ENCODE results near the gene SGCD.

- no peak for TF ChIP-seq CTCF (IDR thresholded peaks at IDR 0.05 in 2 of 3, conservative IDR thresholded peaks at IDR 0.05 in 1 of 3; ENCODE audit: insufficient read depth in 2 of 3, low read depth in 1 of 3, low read length in 3 of 3)
- TF ChIP-seq CUX1 (CRISPR knock-in tag; IDR thresholded peaks at IDR 0.05): no peak
- TF ChIP-seq ARID4B (CRISPR knock-in tag; IDR thresholded peaks at IDR 0.05): no peak
- TF ChIP-seq YY1 (IDR thresholded peaks at IDR 0.05; ENCODE audit: borderline replicate concordance in 1 of 3, control insufficient read depth in 1 of 3, extremely low read depth in 1 of 3, insufficient read depth in 3 of 3, insufficient read length in 1 of 3, insufficient replicate concordance in 2 of 3, low read depth in 1 of 3, low read length in 2 of 3): no peak
- TF ChIP-seq JUN (IDR thresholded peaks at IDR 0.05; ENCODE audit: borderline replicate concordance, low read depth, low read length): no peak
- TF ChIP-seq JUN (CRISPR knock-in tag; IDR thresholded peaks at IDR 0.05; ENCODE audit: borderline replicate concordance): no peak
- no peak for TF ChIP-seq ZBTB12 (CRISPR knock-in tag; IDR thresholded peaks at IDR 0.05)
- no peak for TF ChIP-seq TAF1 (IDR thresholded peaks at IDR 0.05; ENCODE audit: control insufficient read depth, extremely low read depth, insufficient read depth, low read length, severe bottlenecking)
- TF ChIP-seq NFYB (IDR thresholded peaks at IDR 0.05; ENCODE audit: extremely low read depth, insufficient read length): no peak
- no peak for TF ChIP-seq ZC3H11A (IDR thresholded peaks at IDR 0.05; ENCODE audit: low read depth, low read length)
- TF ChIP-seq RBBP5 (IDR thresholded peaks at IDR 0.05; ENCODE audit: borderline replicate concordance, insufficient read depth, low read length, poor library complexity, severe bottlenecking): no peak
- no peak for TF ChIP-seq CREM (IDR thresholded peaks at IDR 0.05; ENCODE audit: low read depth)
- no peak for TF ChIP-seq RFX5 (IDR thresholded peaks at IDR 0.05; ENCODE audit: low read depth, low read length)
- TF ChIP-seq EGR1 (conservative IDR thresholded peaks at IDR 0.05): no peak
- no peak for TF ChIP-seq ATF7 (IDR thresholded peaks at IDR 0.05)
Observed at GRCh38 chr5:156585999-156586398, 259.0 kb downstream of the SGCD start.
